Activated CD8-positive, alpha-beta T cell treated with anti-CD3 and anti-CD28 coated beads for 36 hours (primary cell): Measurements from ENCODE around the gene PIN4. TPM values are rescaled to one million over a fixed set of nuclear protein-coding genes. Genes with fewer than 3 reads are reported as not detected.
A peak's percentile ranks its signal among the peaks of the same experiment; 100 is the strongest.

Source experiments
- ATAC-seq: fragments of 200-7000 bp; cut with Tn5 transposase; one replicate; pipeline ENCODE4 v1.10.0; 2021; ENCODE audit warnings: mild to moderate bottlenecking, moderate library complexity
- CTCF ChIA-PET: fragments of 350-600 bp; sonication (Branson Sonifier 250); formaldehyde crosslinking; loops from one replicate; lab custom pipeline; 2021; ENCODE audit warnings: antibody characterized with exemption; lab: Charles Lee
- POLR2A ChIA-PET: fragments of 350-600 bp; sonication (Branson Sonifier 250); formaldehyde crosslinking; loops from one replicate; lab custom pipeline; 2021; ENCODE audit warnings: antibody characterized with exemption; lab: Charles Lee
- DNase-seq: peaks from one replicate; pipeline ENCODE4 v3.0.0-alpha.2; 2020
- H3K27ac Mint-ChIP-seq: one replicate; pipeline ENCODE4 v1.8.0; 2021; ENCODE audit warnings: mild to moderate bottlenecking, mixed read lengths
- H3K27me3 Mint-ChIP-seq: one replicate; pipeline ENCODE4 v1.8.0; 2021; ENCODE audit warnings: mixed read lengths
- H3K36me3 Mint-ChIP-seq: one replicate; pipeline ENCODE4 v1.8.0; 2021; ENCODE audit warnings: low read depth, mixed read lengths
- H3K4me1 Mint-ChIP-seq: one replicate; pipeline ENCODE4 v1.8.0; 2021; ENCODE audit warnings: low read depth, mixed read lengths
- H3K4me3 Mint-ChIP-seq: one replicate; pipeline ENCODE4 v1.8.0; 2021; ENCODE audit warnings: mild to moderate bottlenecking, moderate library complexity, mixed read lengths
- H3K9me3 Mint-ChIP-seq: one replicate; pipeline ENCODE4 v1.8.0; 2021; ENCODE audit warnings: mixed read lengths
- CTCF ChIP-seq: fragments of 200-600 bp; IDR thresholded peaks from one replicate; pipeline ENCODE4 v1.8.0; 2022; ENCODE audit warnings: antibody characterized with exemption, mild to moderate bottlenecking
- intact Hi-C: fragments of 100-400 bp; cut with micrococcal nuclease; formaldehyde crosslinking; loops from one replicate; pipeline ENCODE4 v1.10.0; 2022
- total RNA-seq, 2 experiments: library from RNA; stranded (reverse); gene quantifications; one replicate each; pipeline ENCODE4 v1.2.3, GENCODE V29; 2021

PIN4 gene
- total RNA-seq, 2 experiments from 2014 or later = 5.0 to 6.4 TPM

DNA sequence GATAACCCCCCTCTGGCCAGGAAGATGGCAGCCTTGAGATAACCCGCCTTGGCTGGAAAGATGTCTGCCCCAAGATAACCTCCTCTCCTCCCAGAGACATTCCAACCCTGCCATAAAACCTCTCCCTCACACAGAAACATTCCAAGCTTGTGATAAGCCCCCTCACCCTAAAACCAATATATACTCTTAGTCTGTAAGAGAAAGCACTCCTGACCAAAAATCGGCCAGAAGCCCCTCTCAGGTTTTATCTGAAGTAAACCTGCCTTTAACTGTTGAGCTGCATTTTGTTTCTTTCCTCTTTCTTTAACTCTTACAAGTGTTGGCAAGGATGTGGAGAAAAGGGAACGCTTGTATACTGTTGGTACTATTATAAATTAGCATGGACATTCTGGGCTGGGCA, 48.7 kb downstream of the PIN4 start:
- H3K4me3 Mint-ChIP-seq = no peak overlapping the region
- no peak for ATAC-seq
- DNase-seq = no peak
- no peak for TF ChIP-seq CTCF
- H3K27ac Mint-ChIP-seq = no peak overlapping the region
- ChIA-PET CTCF (interaction anchor here (1.0 kb wide), 1 partner anchor 14 kb away, joined by 3 read pairs; no protein-coding TSS in a partner anchor), POLR2A (no interaction called here)
- no peaks in the 10 kb centered on the region for H3K9me3 Mint-ChIP-seq
- no peaks in the 10 kb centered on the region for H3K27me3 Mint-ChIP-seq
- peaks cover 10% of the 10 kb centered on the region for H3K36me3 Mint-ChIP-seq
- H3K4me1 Mint-ChIP-seq = no peaks in the 10 kb centered on the region
- intact Hi-C loops = no loop called here

- Mint-ChIP-seq H3K36me3 (peaks cover 11% of the 10 kb centered on the region), H3K27ac (no peak overlapping the region), H3K27me3 (no peaks in the 10 kb centered on the region), H3K4me3 (peak overlapping the region; percentile 26), H3K9me3 (peaks cover 2% of the 10 kb centered on the region), H3K4me1 (peaks cover 8% of the 10 kb centered on the region)
- ChIA-PET POLR2A (interaction anchor here (1.4 kb wide), 1 partner anchor 56 kb away, joined by 7 read pairs; the partner anchor contains the start of gene PIN4), CTCF (no interaction called here)
- DNase-seq = no peak
- intact Hi-C loops = no loop called here
- no peak for TF ChIP-seq CTCF
- ATAC-seq = no peak
Observed at GRCh38 chrX:72236841-72237240, 55.3 kb downstream of the PIN4 start.

DNA sequence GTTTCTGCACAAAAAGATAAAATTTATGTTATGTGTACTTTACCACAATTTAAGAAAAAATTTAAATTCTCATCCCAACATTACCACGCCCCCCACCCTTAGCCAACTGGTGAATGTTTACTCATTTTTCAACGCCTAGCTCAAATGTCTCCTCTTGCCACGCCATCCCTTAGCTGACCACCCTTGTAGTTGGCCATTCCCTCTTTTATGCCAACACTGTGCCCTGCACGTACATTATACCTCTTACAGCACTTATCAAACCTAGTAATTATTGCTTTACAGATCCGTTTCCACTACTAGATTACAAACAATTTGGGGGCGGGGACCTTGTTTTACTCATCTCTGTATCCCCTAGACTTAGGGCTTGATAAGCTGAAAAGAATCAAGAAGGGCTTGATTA, 56.6 kb downstream of the PIN4 start:
- H3K4me3 Mint-ChIP-seq = peak overlapping the region; percentile 81
- ChIA-PET CTCF (interaction anchor here (1.6 kb wide), 1 partner anchor 39 kb away, joined by 6 read pairs; the partner anchor contains the start of gene RPS4X), POLR2A (interaction anchor here (0.6 to 2.0 kb wide), 5 partner anchors 11 to 57 kb away, joined by 3 to 8 read pairs (median 7); partner anchors contain the start of genes PIN4 and RPS4X)
- DNase-seq (no peak), ATAC-seq (no peak)
- H3K4me1 Mint-ChIP-seq = peaks cover 8% of the 10 kb centered on the region
- peaks cover 2% of the 10 kb centered on the region for H3K9me3 Mint-ChIP-seq
- no peak for TF ChIP-seq CTCF
- H3K27me3 Mint-ChIP-seq = no peaks in the 10 kb centered on the region
- peak overlapping the region; percentile 61 for H3K27ac Mint-ChIP-seq
- intact Hi-C loops = no loop called here
- peaks cover 11% of the 10 kb centered on the region for H3K36me3 Mint-ChIP-seq

- Mint-ChIP-seq H3K4me3 (peak within 1 kb of the TSS; percentile 81), H3K27me3 (no peaks in the 10 kb centered on the region), H3K36me3 (peaks cover 11% of the 10 kb centered on the region), H3K9me3 (peaks cover 2% of the 10 kb centered on the region), H3K27ac (peak within 1 kb of the TSS; percentile 71), H3K4me1 (peaks cover 8% of the 10 kb centered on the region)
- ChIA-PET POLR2A (interaction anchor here (0.6 to 2.0 kb wide), 4 partner anchors 12 to 38 kb away, joined by 3 to 8 read pairs (median 6); partner anchors contain the start of gene RPS4X), CTCF (interaction anchor here (1.6 kb wide), 1 partner anchor 38 kb away, joined by 6 read pairs; the partner anchor contains the start of gene RPS4X)
- peak; percentile 96 for ATAC-seq
- no peak for TF ChIP-seq CTCF
- intact Hi-C loops = no loop called here
- peak; percentile 88 for DNase-seq
Observed at GRCh38 chrX:72238721-72239475, 57.3 kb downstream of the PIN4 start, which contains the start of gene ERCC6L. TSS of gene ERCC6L (minus strand) at chrX:72239027. CDS start at chrX:72238911, 116 bp downstream.

DNA sequence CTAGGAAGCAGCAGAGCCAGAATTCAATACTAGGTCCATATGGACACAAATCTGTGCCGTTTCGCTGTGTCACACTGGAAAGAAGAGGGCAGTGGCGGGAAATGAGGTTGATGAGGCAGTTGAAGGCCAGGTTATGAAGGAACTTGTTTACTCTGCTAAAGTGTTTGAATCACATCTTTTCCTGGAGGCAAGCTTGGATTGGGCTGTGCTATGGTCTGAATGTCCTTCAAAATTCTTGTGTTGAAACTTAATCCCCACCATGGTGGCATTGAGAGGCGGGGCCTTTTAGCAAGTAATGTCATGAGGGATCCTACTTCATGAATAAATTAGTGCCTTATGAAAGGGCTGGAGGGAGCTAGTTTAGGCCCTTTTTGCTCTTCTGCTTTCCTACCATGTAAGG, 59.4 kb downstream of the PIN4 start:
- no peak overlapping the region for H3K4me3 Mint-ChIP-seq
- no peak overlapping the region for H3K27ac Mint-ChIP-seq
- no peak for TF ChIP-seq CTCF
- POLR2A ChIA-PET = interaction anchor here (0.6 to 1.5 kb wide), 3 partner anchors 29 to 36 kb away, joined by 3 to 5 read pairs (median 3); partner anchors contain the start of gene RPS4X
- DNase-seq (no peak), ATAC-seq (no peak)
- H3K9me3 Mint-ChIP-seq = peaks cover 2% of the 10 kb centered on the region
- peaks cover 8% of the 10 kb centered on the region for H3K4me1 Mint-ChIP-seq
- CTCF ChIA-PET = no interaction called here
- intact Hi-C loops = no loop called here
- H3K36me3 Mint-ChIP-seq = peaks cover 8% of the 10 kb centered on the region
- H3K27me3 Mint-ChIP-seq = no peaks in the 10 kb centered on the region
